Measurements from ENCODE around the gene PLCB3. TPM values are rescaled to one million over a fixed set of nuclear protein-coding genes. Genes with fewer than 3 reads are reported as not detected.

PLCB3 gene
- total RNA-seq, 1 experiment from 2014 or later = 80.2 TPM

- Histone ChIP-seq H3K23me2 (ENCODE audit: insufficient read length, low read depth, low read length, poor library complexity, severe bottlenecking) (peaks cover 15% of the 10 kb centered on the region), H2AK5ac (ENCODE audit: insufficient read length, low read length) (no peak overlapping the region), H3K23ac (ENCODE audit: insufficient read length, low read depth, low read length) (no peak overlapping the region), H3K4me2 (ENCODE audit: insufficient read depth, insufficient read length, low read length) (peak overlapping the region; percentile 29), H3K14ac (ENCODE audit: insufficient read depth, low read length) (no peak overlapping the region), H4K20me1 (ENCODE audit: control insufficient read depth, insufficient read depth, insufficient read length) (peaks cover 2% of the 10 kb centered on the region), H2AFZ (ENCODE audit: low read length) (no peak overlapping the region), H3K79me2 (ENCODE audit: insufficient read depth, low read length) (no peaks in the 10 kb centered on the region), H4K5ac (ENCODE audit: insufficient read length, low read depth, low read length) (no peak overlapping the region), H3K27ac (ENCODE audit: insufficient read length, low read depth, low read length) (no peak overlapping the region), H4K91ac (ENCODE audit: insufficient read length, low read depth, low read length) (no peak overlapping the region), H3K9me3 (ENCODE audit: control insufficient read depth, low read depth, low read length) (no peaks in the 10 kb centered on the region), H2BK120ac (ENCODE audit: low read depth, low read length, poor library complexity, severe bottlenecking) (no peak overlapping the region), H2BK12ac (ENCODE audit: insufficient read length, low read depth, low read length) (no peak overlapping the region), H3K4ac (ENCODE audit: low read depth, low read length) (no peak overlapping the region), H3K27me3 (ENCODE audit: insufficient read depth, low read length) (no peaks in the 10 kb centered on the region), H2BK15ac (ENCODE audit: low read depth, low read length) (no peak overlapping the region), H3T11ph (ENCODE audit: low read length) (no peak overlapping the region), H3K56ac (ENCODE audit: insufficient read length, low read depth, low read length) (no peak overlapping the region), H4K8ac (replicated peaks; ENCODE audit: insufficient read length, low read depth, low read length) (no peak overlapping the region), H3K79me1 (ENCODE audit: insufficient read depth, low read depth, low read length, poor library complexity, severe bottlenecking) (no peaks in the 10 kb centered on the region), H3K18ac (ENCODE audit: insufficient read length, low read depth, low read length) (no peak overlapping the region), H2BK5ac (ENCODE audit: insufficient read length, low read length) (no peak overlapping the region), H2BK20ac (ENCODE audit: low read depth, low read length, poor library complexity, severe bottlenecking) (no peak overlapping the region), H3K4me1 (ENCODE audit: insufficient read depth, low read length) (no peaks in the 10 kb centered on the region), H3K9ac (ENCODE audit: extremely low read depth, insufficient read length, low read length) (no peak overlapping the region)
- H3K27ac Mint-ChIP-seq = peak overlapping the region in 2 of 3 experiments; percentile 95 to 96; a peak in 4 of 7 replicates
- peak overlapping the region; percentile 97 to 99 for H3K4me3 Mint-ChIP-seq
- no peaks in the 10 kb centered on the region for H3K9me3 Mint-ChIP-seq
- WGBS (ENCODE audit: extremely low coverage, insufficient read length, low lambda C conversion rate) = no CpG with 5 or more reads among the region's 23 CpGs
- no peaks in the 10 kb centered on the region; the same call in 1 of the 2 replicates for H3K27me3 Mint-ChIP-seq (ENCODE audit: low read depth)
- H3K4me1 Mint-ChIP-seq = peaks cover 18 to 23% of the 10 kb centered on the region in 2 experiments
- TF ChIP-seq, protein P1, sequence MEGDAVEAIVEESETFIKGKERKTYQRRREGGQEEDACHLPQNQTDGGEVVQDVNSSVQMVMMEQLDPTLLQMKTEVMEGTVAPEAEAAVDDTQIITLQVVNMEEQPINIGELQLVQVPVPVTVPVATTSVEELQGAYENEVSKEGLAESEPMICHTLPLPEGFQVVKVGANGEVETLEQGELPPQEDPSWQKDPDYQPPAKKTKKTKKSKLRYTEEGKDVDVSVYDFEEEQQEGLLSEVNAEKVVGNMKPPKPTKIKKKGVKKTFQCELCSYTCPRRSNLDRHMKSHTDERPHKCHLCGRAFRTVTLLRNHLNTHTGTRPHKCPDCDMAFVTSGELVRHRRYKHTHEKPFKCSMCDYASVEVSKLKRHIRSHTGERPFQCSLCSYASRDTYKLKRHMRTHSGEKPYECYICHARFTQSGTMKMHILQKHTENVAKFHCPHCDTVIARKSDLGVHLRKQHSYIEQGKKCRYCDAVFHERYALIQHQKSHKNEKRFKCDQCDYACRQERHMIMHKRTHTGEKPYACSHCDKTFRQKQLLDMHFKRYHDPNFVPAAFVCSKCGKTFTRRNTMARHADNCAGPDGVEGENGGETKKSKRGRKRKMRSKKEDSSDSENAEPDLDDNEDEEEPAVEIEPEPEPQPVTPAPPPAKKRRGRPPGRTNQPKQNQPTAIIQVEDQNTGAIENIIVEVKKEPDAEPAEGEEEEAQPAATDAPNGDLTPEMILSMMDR (conservative IDR thresholded peaks at IDR 0.05) = no peak
- DNase-seq = no peak
- H3K36me3 Mint-ChIP-seq (ENCODE audit: insufficient read depth in 1 of 3, low read depth in 3 of 3) = peaks cover 16 to 45% (median 31%) of the 10 kb centered on the region in 3 experiments; a peak in 6 of 7 replicates
Observed at GRCh38 chr11:64268025-64268892, 16.9 kb downstream of the PLCB3 start.

Data from H9 (cell line).